GM10266 (cell line): ENCODE results near the gene CX3CL1.

Source experiments
- DNase-seq: peaks from one replicate; pipeline ENCODE4 v3.0.0; 2012; ENCODE audit errors: extremely low spot score
- CTCF ChIP-seq: IDR thresholded peaks from 2 replicates; pipeline ENCODE4 v1.5.1; 2012; ENCODE audit warnings: mild to moderate bottlenecking, low read depth; ENCODE audit not compliant: control insufficient read depth, insufficient read depth; ENCODE audit errors: missing control alignments

CX3CL1 gene

GRCh38 chr16:57432505-57432904, 60.2 kb downstream of the CX3CL1 start:
- no peak for TF ChIP-seq CTCF
- no peak for DNase-seq

- TF ChIP-seq CTCF, result no peak
- DNase-seq, result no peak
Observed at GRCh38 chr16:57432989-57433388, 60.7 kb downstream of the CX3CL1 start.

DNA sequence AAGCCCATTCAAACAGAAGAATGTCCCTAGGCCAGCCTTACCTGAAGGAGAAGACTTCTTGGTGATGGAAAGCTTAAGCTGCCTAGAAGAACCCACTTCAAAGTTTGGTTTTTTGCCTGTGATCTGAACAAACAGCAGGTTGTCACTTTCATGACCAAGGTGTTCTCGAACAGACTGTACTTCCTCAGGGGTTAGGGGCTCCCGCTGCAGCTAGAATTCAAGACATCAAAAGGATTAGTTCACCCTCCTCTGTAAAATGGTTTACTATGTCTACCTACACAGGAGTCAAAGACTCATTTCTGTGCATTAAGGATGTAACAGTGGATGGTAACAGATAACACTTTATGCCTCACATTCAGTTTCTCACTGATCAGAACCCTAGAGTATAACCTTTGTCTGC, 61.7 kb downstream of the CX3CL1 start:
- no peak for TF ChIP-seq CTCF
- DNase-seq, result no peak
